Measurements from ENCODE around the gene ERBB4. TPM values are rescaled to one million over a fixed set of nuclear protein-coding genes. Genes with fewer than 3 reads are reported as not detected.

Gene ERBB4
- polyA plus RNA-seq, 2 of the 4 experiments (the other 2 are of a cell fraction), result not detected

- 45% methylated on average over 2 of the region's 2 CpGs for WGBS (ENCODE audit: missing lambda C conversion rate)
- ATAC-seq (no peak), FAIRE-seq (no peak), DNase-seq (ENCODE audit: low read depth in 1 of 2, low spot score in 1 of 2) (no peak)
- ChIA-PET CTCF (no interaction called here), POLR2A (no interaction called here)
- Histone ChIP-seq H3K27ac (no peak overlapping the region), H3K4me1 (no peaks in the 10 kb centered on the region), H3K4me3 (no peak overlapping the region), H3K9me3 (no peaks in the 10 kb centered on the region), H3K4me2 (no peak overlapping the region)
- TF ChIP-seq HOXA7 (CRISPR knock-in tag; IDR thresholded peaks at IDR 0.05) (no peak), ELK1 (IDR thresholded peaks at IDR 0.05; ENCODE audit: low read depth, low read length) (no peak), ZSCAN20 (CRISPR knock-in tag; IDR thresholded peaks at IDR 0.05) (no peak), CBX8 (IDR thresholded peaks at IDR 0.05) (no peak), BHLHE40 (IDR thresholded peaks at IDR 0.05; ENCODE audit: low read depth, low read length) (no peak)
Observed at GRCh38 chr2:212488611-212489010, 50.0 kb downstream of the ERBB4 start.

DNA sequence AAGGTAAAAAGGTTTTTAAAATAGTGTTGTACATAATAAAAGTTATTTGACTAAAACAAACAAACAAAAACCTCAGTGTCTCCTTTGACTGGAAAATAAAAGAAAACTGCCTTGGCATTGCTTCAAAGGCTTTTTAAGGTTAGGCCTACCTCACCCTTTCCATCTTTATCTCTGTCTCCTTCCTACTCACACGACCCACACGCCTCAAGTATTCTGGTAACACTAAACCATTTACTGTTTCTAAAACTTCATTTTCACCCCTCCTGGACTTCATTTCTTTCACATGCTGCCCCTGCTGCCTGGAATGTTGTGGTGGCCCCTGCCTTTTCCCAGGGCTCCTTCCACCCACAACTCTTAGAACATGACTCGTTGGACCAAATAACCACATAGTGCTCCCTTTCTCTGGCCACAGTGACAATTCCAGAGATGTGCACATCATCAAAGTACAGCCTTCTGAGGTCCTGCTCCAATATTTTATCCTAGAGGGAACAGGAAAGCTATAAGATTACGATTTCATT is 54.0 kb downstream of the ERBB4 start:
- Histone ChIP-seq H3K4me3 (no peak overlapping the region), H3K4me2 (no peak overlapping the region), H3K27ac (no peak overlapping the region), H3K4me1 (no peaks in the 10 kb centered on the region), H3K9me3 (no peaks in the 10 kb centered on the region)
- DNase-seq (ENCODE audit: low read depth in 1 of 2, low spot score in 1 of 2) (no peak), FAIRE-seq (no peak), ATAC-seq (no peak)
- no peak for TF ChIP-seq CBX8 (IDR thresholded peaks at IDR 0.05)
- no peak for TF ChIP-seq SREBF2 (IDR thresholded peaks at IDR 0.05)
- TF ChIP-seq, protein P1, sequence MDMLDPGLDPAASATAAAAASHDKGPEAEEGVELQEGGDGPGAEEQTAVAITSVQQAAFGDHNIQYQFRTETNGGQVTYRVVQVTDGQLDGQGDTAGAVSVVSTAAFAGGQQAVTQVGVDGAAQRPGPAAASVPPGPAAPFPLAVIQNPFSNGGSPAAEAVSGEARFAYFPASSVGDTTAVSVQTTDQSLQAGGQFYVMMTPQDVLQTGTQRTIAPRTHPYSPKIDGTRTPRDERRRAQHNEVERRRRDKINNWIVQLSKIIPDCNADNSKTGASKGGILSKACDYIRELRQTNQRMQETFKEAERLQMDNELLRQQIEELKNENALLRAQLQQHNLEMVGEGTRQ (IDR thresholded peaks at IDR 0.05), result no peak
- TF ChIP-seq, protein P2, sequence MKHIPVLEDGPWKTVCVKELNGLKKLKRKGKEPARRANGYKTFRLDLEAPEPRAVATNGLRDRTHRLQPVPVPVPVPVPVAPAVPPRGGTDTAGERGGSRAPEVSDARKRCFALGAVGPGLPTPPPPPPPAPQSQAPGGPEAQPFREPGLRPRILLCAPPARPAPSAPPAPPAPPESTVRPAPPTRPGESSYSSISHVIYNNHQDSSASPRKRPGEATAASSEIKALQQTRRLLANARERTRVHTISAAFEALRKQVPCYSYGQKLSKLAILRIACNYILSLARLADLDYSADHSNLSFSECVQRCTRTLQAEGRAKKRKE (CRISPR knock-in tag; IDR thresholded peaks at IDR 0.05; ENCODE audit: low read depth), result no peak
- no peak for TF ChIP-seq FOSL2 (IDR thresholded peaks at IDR 0.05)
- no peak for TF ChIP-seq FOSL2 (CRISPR knock-in tag; IDR thresholded peaks at IDR 0.05)
- TF ChIP-seq CHD4 (IDR thresholded peaks at IDR 0.05; ENCODE audit: borderline replicate concordance), result no peak
- no peak for TF ChIP-seq ZC3H11A (IDR thresholded peaks at IDR 0.05)
- TF ChIP-seq RNF2 (IDR thresholded peaks at IDR 0.05; ENCODE audit: borderline replicate concordance, low read depth), result no peak
- TF ChIP-seq KDM5A (IDR thresholded peaks at IDR 0.05), result no peak
- TF ChIP-seq FOXS1 (CRISPR knock-in tag; IDR thresholded peaks at IDR 0.05), result no peak
- 46% methylated on average over 4 of the region's 4 CpGs for WGBS (ENCODE audit: missing lambda C conversion rate)
- CTCF ChIA-PET, result no interaction called here
- POLR2A ChIA-PET, result no interaction called here

- 71% methylated on average over 1 of the region's 1 CpG for WGBS (ENCODE audit: missing lambda C conversion rate)
- FAIRE-seq (no peak), ATAC-seq (no peak), DNase-seq (ENCODE audit: low read depth in 1 of 2, low spot score in 1 of 2) (no peak)
- no peak for TF ChIP-seq RCOR1 (IDR thresholded peaks at IDR 0.05; ENCODE audit: low read depth, low read length)
- TF ChIP-seq NPAS2 (CRISPR knock-in tag; IDR thresholded peaks at IDR 0.05; ENCODE audit: borderline replicate concordance), result no peak
- TF ChIP-seq, protein P3, sequence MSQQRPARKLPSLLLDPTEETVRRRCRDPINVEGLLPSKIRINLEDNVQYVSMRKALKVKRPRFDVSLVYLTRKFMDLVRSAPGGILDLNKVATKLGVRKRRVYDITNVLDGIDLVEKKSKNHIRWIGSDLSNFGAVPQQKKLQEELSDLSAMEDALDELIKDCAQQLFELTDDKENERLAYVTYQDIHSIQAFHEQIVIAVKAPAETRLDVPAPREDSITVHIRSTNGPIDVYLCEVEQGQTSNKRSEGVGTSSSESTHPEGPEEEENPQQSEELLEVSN (IDR thresholded peaks at IDR 0.05; ENCODE audit: borderline replicate concordance, low read depth), result no peak
- no peak for TF ChIP-seq FOXS1 (CRISPR knock-in tag; IDR thresholded peaks at IDR 0.05)
- TF ChIP-seq REST (IDR thresholded peaks at IDR 0.05), result no peak
- no peak for TF ChIP-seq CHD2 (IDR thresholded peaks at IDR 0.05; ENCODE audit: low read length, partially characterized antibody)
- TF ChIP-seq, protein P4, sequence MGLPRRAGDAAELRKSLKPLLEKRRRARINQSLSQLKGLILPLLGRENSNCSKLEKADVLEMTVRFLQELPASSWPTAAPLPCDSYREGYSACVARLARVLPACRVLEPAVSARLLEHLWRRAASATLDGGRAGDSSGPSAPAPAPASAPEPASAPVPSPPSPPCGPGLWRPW (IDR thresholded peaks at IDR 0.05), result no peak
- CTCF ChIA-PET, result no interaction called here
- Histone ChIP-seq H3K4me1 (no peaks in the 10 kb centered on the region), H3K4me3 (no peak overlapping the region), H3K27ac (no peak overlapping the region), H3K4me2 (no peak overlapping the region), H3K9me3 (no peaks in the 10 kb centered on the region)
- POLR2A ChIA-PET, result no interaction called here
Observed at GRCh38 chr2:212480447-212480846, 58.2 kb downstream of the ERBB4 start.
